CD4-positive, CD25-positive, alpha-beta regulatory T cell (primary cell): ENCODE measurements around the gene LRRC45. TPM values are rescaled to one million over a fixed set of nuclear protein-coding genes. Genes with fewer than 3 reads are reported as not detected.
A peak's percentile ranks its signal among the peaks of the same experiment; 100 is the strongest.

Experiments
- ATAC-seq, 2 donors: fragments of 150-1000 bp; cut with Tn5 transposase; one replicate each; pipeline ENCODE4 v1.10.0; 2021; ENCODE audit warnings: low read depth in 2 of 2, moderate number of reproducible peaks in 2 of 2, moderate library complexity in 1 of 2
- DNase-seq, 3 donors: peaks; one replicate each; pipeline versions ENCODE4 v3.0.0 to v3.0.0-alpha.2; 2012 to 2022; ENCODE audit warnings: mixed read lengths in 1 of 3
- H3K27ac ChIP-seq: one replicate; pipeline ENCODE4 v1.7.0; 2013; ENCODE audit warnings: mild to moderate bottlenecking, low read length; ENCODE audit not compliant: insufficient read depth, poor library complexity, severe bottlenecking
- H3K27me3 ChIP-seq: one replicate; pipeline ENCODE4 v1.7.0; 2013; ENCODE audit warnings: low read length; ENCODE audit not compliant: control insufficient read depth, insufficient read depth
- H3K36me3 ChIP-seq: one replicate; pipeline ENCODE4 v1.7.0; 2013; ENCODE audit warnings: mild to moderate bottlenecking, low read length, moderate library complexity; ENCODE audit not compliant: control insufficient read depth, insufficient read depth
- H3K4me1 ChIP-seq: 2 replicates; pipeline ENCODE4 v1.7.0; 2013; ENCODE audit warnings: mild to moderate bottlenecking, low read length; ENCODE audit not compliant: insufficient read depth, control insufficient read depth, poor library complexity, severe bottlenecking
- H3K4me3 ChIP-seq: one replicate; pipeline ENCODE4 v1.7.0; 2013; ENCODE audit warnings: low read depth, mild to moderate bottlenecking, low read length, moderate library complexity
- H3K9me3 ChIP-seq, 2 experiments: 1 replicate in 1 of 2; 2 replicates in 1 of 2; pipeline ENCODE4 v1.7.0; 2013; ENCODE audit warnings: low read length in 2 of 2, mild to moderate bottlenecking in 1 of 2, moderate library complexity in 1 of 2; ENCODE audit not compliant: control insufficient read depth in 2 of 2
- H3K27ac Mint-ChIP-seq, 3 donors: one replicate each; pipeline ENCODE4 v1.8.0; 2020 to 2022; ENCODE audit warnings: mild to moderate bottlenecking in 3 of 3, mixed read lengths in 3 of 3, moderate library complexity in 2 of 3
- H3K27me3 Mint-ChIP-seq: one replicate; pipeline ENCODE4 v1.8.0; 2022; ENCODE audit warnings: mild to moderate bottlenecking, mixed read lengths
- H3K36me3 Mint-ChIP-seq: one replicate; pipeline ENCODE4 v1.8.0; 2020; ENCODE audit warnings: mixed read lengths
- H3K4me1 Mint-ChIP-seq, 4 donors: one replicate each; pipeline ENCODE4 v1.8.0; 2020 to 2022; ENCODE audit warnings: mixed read lengths in 4 of 4, mild to moderate bottlenecking in 1 of 4
- H3K4me3 Mint-ChIP-seq, 4 donors: one replicate each; pipeline ENCODE4 v1.8.0; 2020 to 2022; ENCODE audit warnings: mild to moderate bottlenecking in 4 of 4, mixed read lengths in 4 of 4, moderate library complexity in 3 of 4
- H3K9me3 Mint-ChIP-seq, 7 donors: one replicate each; pipeline ENCODE4 v1.8.0; 2020 to 2022; ENCODE audit warnings: mixed read lengths in 7 of 7, mild to moderate bottlenecking in 3 of 7, moderate library complexity in 2 of 7
- polyA plus RNA-seq, 4 donors: library from polyadenylated mRNA; unstranded; fragments of 300-500 nt; fragmentation: Illumina TruSeq; gene quantifications; one replicate each; pipeline ENCODE4 v1.2.3, GENCODE V29; 2021
- total RNA-seq: library from RNA; stranded (reverse); gene quantifications from one replicate; pipeline ENCODE4 v1.2.3, GENCODE V29; 2022

The LRRC45 gene
- total and polyA plus RNA-seq, 5 donors from 2014 or later = 3.9 to 16.6 (median 6.0) TPM

- peak overlapping the region in 2 of 3 donors; percentile 2 to 89 for H3K27ac Mint-ChIP-seq
- H3K27me3 Mint-ChIP-seq = peaks cover 19% of the 10 kb centered on the region
- peaks cover 7% of the 10 kb centered on the region for H3K4me1 ChIP-seq
- no peaks in the 10 kb centered on the region for H3K9me3 ChIP-seq
- H3K4me1 Mint-ChIP-seq = peaks cover 0 to 10% (median 3%) of the 10 kb centered on the region in 4 donors
- no peak for DNase-seq
- no peak overlapping the region for H3K4me3 ChIP-seq
- no peaks in the 10 kb centered on the region for H3K9me3 Mint-ChIP-seq
- no peaks in the 10 kb centered on the region for H3K27me3 ChIP-seq
- no peaks in the 10 kb centered on the region for H3K36me3 ChIP-seq
- ATAC-seq = no peak
- no peak overlapping the region for H3K27ac ChIP-seq
- H3K36me3 Mint-ChIP-seq = no peaks in the 10 kb centered on the region
- no peak overlapping the region for H3K4me3 Mint-ChIP-seq
Measured at GRCh38 chr17:82070611-82071010, 47.5 kb downstream of the LRRC45 start.

DNA sequence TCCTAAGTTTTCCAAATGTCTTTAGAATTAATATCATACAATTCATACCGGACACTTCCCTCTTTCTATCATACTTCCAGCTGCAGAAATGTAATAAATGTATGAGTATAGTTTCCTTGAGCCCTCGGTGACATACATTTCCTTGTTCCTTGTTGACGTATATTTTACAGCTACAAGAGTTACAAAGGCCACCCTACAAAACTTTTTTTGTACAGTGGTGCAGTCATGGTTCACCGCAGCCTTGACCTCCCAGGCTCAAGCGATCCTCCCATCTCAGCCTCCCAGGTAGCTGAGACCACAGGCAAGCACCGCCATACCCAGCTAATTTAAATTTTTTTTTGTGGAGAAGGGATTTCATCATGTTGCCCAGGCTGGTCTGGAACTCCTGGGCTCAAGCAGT is 49.7 kb downstream of the LRRC45 start:
- Histone ChIP-seq H3K27ac (no peak overlapping the region), H3K36me3 (no peaks in the 10 kb centered on the region), H3K4me1 (no peaks in the 10 kb centered on the region), H3K27me3 (no peaks in the 10 kb centered on the region), H3K4me3 (no peak overlapping the region), H3K9me3 (no peaks in the 10 kb centered on the region)
- no peak for DNase-seq
- no peaks in the 10 kb centered on the region for H3K36me3 Mint-ChIP-seq
- H3K9me3 Mint-ChIP-seq = no peaks in the 10 kb centered on the region
- no peaks in the 10 kb centered on the region for H3K4me1 Mint-ChIP-seq
- H3K4me3 Mint-ChIP-seq = no peak overlapping the region
- peaks cover 19% of the 10 kb centered on the region for H3K27me3 Mint-ChIP-seq
- no peak for ATAC-seq
- H3K27ac Mint-ChIP-seq = no peak overlapping the region

- H3K27me3 ChIP-seq = no peaks in the 10 kb centered on the region
- H3K9me3 ChIP-seq = no peaks in the 10 kb centered on the region
- no peaks in the 10 kb centered on the region for H3K4me1 Mint-ChIP-seq
- no peak overlapping the region for H3K27ac Mint-ChIP-seq
- H3K27me3 Mint-ChIP-seq = peaks cover 19% of the 10 kb centered on the region
- H3K9me3 Mint-ChIP-seq = no peaks in the 10 kb centered on the region
- ATAC-seq (no peak), DNase-seq (no peak)
- H3K4me3 ChIP-seq = no peak overlapping the region
- no peaks in the 10 kb centered on the region for H3K4me1 ChIP-seq
- H3K4me3 Mint-ChIP-seq = no peak overlapping the region
- no peaks in the 10 kb centered on the region for H3K36me3 ChIP-seq
- no peaks in the 10 kb centered on the region for H3K36me3 Mint-ChIP-seq
- H3K27ac ChIP-seq = no peak overlapping the region
Measured at GRCh38 chr17:82073446-82073845, 50.3 kb downstream of the LRRC45 start.

DNA sequence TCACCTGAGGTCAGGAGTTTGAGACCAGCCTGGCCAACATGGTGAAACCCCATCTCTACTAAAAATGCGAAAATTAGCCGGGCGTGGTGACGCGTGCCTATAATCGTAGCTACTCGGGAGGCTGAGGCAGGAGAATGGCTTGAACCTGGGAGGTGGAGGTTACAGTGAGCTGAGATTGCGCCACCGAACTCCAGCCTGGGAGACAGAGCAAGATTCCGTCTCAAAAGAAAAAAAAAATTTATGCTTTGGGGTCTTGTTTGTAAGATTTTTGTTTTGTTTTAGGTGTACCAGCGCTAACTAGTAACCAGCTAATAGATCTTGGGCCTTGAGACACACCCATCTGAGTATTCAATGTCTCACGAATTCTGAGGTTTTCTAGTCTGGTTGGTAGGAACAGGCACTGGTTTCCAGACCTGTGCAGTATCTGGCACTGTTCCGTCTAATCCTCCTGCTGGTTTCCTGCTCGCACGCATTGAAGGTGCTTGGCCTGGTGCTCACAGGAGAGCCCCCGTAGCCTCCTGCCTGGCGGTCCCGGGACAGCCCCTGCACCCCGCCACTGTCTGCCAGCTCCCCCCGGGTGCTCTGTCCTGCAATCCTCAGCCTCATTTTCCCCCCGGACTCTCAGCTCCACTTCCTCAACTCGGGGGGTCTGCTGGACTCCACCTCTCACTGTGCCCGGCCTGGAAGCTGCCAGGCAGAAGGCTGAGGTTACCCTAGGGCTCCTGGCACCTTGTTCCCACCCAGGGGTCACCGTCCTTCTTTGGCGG is 53.1 kb downstream of the LRRC45 start:
- H3K27ac ChIP-seq = no peak overlapping the region
- Mint-ChIP-seq H3K4me1 (no peaks in the 10 kb centered on the region), H3K36me3 (no peaks in the 10 kb centered on the region), H3K27me3 (peaks cover 19% of the 10 kb centered on the region), H3K4me3 (no peak overlapping the region), H3K9me3 (no peaks in the 10 kb centered on the region), H3K27ac (peak overlapping the region in 1 of 3 donors; percentile 60)
- H3K4me3 ChIP-seq = no peak overlapping the region
- H3K27me3 ChIP-seq = no peaks in the 10 kb centered on the region
- no peak for ATAC-seq
- no peak for DNase-seq
- no peaks in the 10 kb centered on the region for H3K4me1 ChIP-seq
- H3K9me3 ChIP-seq = no peaks in the 10 kb centered on the region
- peaks cover 13% of the 10 kb centered on the region for H3K36me3 ChIP-seq

- H3K9me3 Mint-ChIP-seq = no peaks in the 10 kb centered on the region
- DNase-seq (no peak), ATAC-seq (no peak)
- no peak overlapping the region for H3K4me3 ChIP-seq
- no peak overlapping the region for H3K27ac ChIP-seq
- H3K36me3 ChIP-seq = peaks cover 13% of the 10 kb centered on the region
- H3K36me3 Mint-ChIP-seq = no peaks in the 10 kb centered on the region
- peaks cover 19% of the 10 kb centered on the region for H3K27me3 Mint-ChIP-seq
- H3K9me3 ChIP-seq = no peaks in the 10 kb centered on the region
- H3K4me1 ChIP-seq = no peaks in the 10 kb centered on the region
- H3K4me1 Mint-ChIP-seq = no peaks in the 10 kb centered on the region
- H3K27ac Mint-ChIP-seq = no peak overlapping the region
- no peak overlapping the region for H3K4me3 Mint-ChIP-seq
- H3K27me3 ChIP-seq = no peaks in the 10 kb centered on the region
Measured at GRCh38 chr17:82076785-82077591, 53.9 kb downstream of the LRRC45 start.

DNA sequence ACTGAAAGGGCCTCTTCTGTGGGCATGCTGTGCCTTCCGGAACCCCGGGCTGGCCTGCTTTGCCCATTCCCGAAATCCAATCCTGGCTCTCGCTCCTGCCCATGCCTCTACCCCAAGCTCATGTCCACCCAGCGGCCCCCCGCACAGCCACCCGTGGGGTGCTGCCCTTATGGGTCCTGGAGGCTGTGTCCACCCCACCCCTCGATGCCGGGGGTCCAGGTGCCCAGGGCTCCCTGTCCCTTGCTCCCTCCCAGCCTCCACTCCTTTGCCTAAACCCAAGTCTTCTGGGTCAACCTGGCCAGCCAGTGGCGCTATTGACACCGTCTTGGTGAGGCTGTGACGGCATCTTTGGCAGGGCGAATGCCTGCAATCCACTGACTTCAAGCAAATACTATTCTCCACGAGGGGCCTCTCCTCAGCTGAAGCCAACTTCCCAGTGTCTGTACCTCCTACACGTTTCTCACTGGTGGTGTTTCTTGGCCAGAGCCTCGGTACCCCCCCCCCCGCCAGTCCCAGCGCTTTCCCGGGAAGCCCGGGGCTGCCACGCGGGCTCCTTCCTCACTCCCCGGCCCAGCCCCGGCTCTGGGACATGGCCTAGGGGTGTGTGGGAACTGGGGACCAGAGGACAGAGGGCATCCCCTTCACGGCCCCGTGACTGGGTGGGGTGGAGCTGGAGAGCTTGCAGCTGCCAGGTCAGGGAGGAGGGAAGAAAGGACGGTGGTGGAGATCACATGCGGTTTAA is 54.7 kb downstream of the LRRC45 start:
- DNase-seq = no peak
- Mint-ChIP-seq H3K36me3 (no peaks in the 10 kb centered on the region), H3K4me3 (no peak overlapping the region), H3K27ac (no peak overlapping the region), H3K27me3 (peaks cover 13% of the 10 kb centered on the region), H3K9me3 (no peaks in the 10 kb centered on the region), H3K4me1 (no peaks in the 10 kb centered on the region)
- no peak overlapping the region for H3K27ac ChIP-seq
- H3K36me3 ChIP-seq = peaks cover 15% of the 10 kb centered on the region
- no peaks in the 10 kb centered on the region for H3K4me1 ChIP-seq
- no peak for ATAC-seq
- H3K4me3 ChIP-seq = no peak overlapping the region
- no peaks in the 10 kb centered on the region for H3K27me3 ChIP-seq
- H3K9me3 ChIP-seq = no peaks in the 10 kb centered on the region

- Histone ChIP-seq H3K27me3 (no peaks in the 10 kb centered on the region), H3K4me1 (no peaks in the 10 kb centered on the region), H3K27ac (no peak overlapping the region), H3K36me3 (peaks cover 17% of the 10 kb centered on the region), H3K4me3 (no peak overlapping the region), H3K9me3 (no peaks in the 10 kb centered on the region)
- H3K4me3 Mint-ChIP-seq = no peak overlapping the region
- peaks cover 8% of the 10 kb centered on the region for H3K27me3 Mint-ChIP-seq
- H3K4me1 Mint-ChIP-seq = no peaks in the 10 kb centered on the region
- ATAC-seq (no peak), DNase-seq (no peak)
- no peak overlapping the region for H3K27ac Mint-ChIP-seq
- H3K9me3 Mint-ChIP-seq = no peaks in the 10 kb centered on the region
- H3K36me3 Mint-ChIP-seq = no peaks in the 10 kb centered on the region
Measured at GRCh38 chr17:82078433-82078832, 55.3 kb downstream of the LRRC45 start.
